Measurements from ENCODE around the gene SHROOM3.

DNA sequence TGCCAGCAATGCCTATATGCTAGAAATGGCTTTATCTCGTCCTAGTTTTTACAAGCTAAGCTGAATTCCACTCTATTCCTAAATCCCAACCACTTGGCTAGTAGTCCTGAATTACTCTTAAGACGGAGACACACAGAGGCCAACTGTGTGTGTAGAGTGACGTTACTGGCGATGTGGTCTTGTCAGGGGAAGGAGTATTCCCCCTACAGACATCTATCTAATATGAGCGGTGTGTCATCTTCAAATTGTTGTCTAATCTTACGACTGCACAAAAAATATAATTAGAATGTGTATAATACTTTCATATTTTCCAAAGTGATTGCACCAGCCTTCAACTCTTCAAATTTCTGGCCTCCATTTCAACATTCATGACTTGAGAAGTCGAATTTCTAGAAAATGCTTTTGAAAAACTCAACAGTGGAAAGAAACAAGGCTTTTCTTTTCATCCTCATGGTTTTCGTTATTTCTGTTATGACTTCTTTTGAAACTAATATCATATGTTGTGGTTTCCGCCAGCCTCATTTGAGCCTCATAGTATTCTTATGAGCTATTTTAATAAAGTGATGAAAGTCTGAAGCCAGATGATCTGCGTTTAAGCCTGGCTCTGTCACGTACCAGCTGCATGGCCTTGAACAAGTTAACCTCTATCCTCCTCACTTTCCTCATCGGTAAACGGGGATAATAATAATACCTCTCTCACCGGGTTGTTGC, 330.6 kb downstream of the SHROOM3 start:
- TF ChIP-seq, protein P1, sequence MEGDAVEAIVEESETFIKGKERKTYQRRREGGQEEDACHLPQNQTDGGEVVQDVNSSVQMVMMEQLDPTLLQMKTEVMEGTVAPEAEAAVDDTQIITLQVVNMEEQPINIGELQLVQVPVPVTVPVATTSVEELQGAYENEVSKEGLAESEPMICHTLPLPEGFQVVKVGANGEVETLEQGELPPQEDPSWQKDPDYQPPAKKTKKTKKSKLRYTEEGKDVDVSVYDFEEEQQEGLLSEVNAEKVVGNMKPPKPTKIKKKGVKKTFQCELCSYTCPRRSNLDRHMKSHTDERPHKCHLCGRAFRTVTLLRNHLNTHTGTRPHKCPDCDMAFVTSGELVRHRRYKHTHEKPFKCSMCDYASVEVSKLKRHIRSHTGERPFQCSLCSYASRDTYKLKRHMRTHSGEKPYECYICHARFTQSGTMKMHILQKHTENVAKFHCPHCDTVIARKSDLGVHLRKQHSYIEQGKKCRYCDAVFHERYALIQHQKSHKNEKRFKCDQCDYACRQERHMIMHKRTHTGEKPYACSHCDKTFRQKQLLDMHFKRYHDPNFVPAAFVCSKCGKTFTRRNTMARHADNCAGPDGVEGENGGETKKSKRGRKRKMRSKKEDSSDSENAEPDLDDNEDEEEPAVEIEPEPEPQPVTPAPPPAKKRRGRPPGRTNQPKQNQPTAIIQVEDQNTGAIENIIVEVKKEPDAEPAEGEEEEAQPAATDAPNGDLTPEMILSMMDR (IDR thresholded peaks at IDR 0.05), result no peak
- no peak for TF ChIP-seq POLR2A (IDR thresholded peaks at IDR 0.05)
